ENCODE measurements around the gene VSIG10. TPM values are rescaled to one million over a fixed set of nuclear protein-coding genes. Genes with fewer than 3 reads are reported as not detected.

Gene VSIG10
- total RNA-seq, 2 experiments from 2014 or later, result 9.2 to 9.8 TPM

- Histone ChIP-seq H3K79me2 (ENCODE audit: insufficient read depth, low read depth, low read length) (no peaks in the 10 kb centered on the region), H3K4me1 (ENCODE audit: insufficient read depth, low read length, poor library complexity, severe bottlenecking) (peaks cover 11% of the 10 kb centered on the region), H3K4me2 (ENCODE audit: low read length) (no peak overlapping the region), H3K9me3 (ENCODE audit: low read length) (no peaks in the 10 kb centered on the region), H3K27ac (ENCODE audit: low read depth, low read length, poor library complexity, severe bottlenecking) (no peak overlapping the region), H4K20me1 (ENCODE audit: insufficient read depth, low read length) (no peaks in the 10 kb centered on the region), H2AFZ (ENCODE audit: low read length) (no peak overlapping the region), H3K9me2 (ENCODE audit: insufficient read depth, low read length) (no peaks in the 10 kb centered on the region), H3K4me3 (ENCODE audit: low read depth, low read length, poor library complexity, severe bottlenecking) (no peak overlapping the region), H3K36me3 (ENCODE audit: insufficient read depth, low read length) (peaks cover 12% of the 10 kb centered on the region; the same call in 1 of the 2 replicates)
- intact Hi-C loops (cut with micrococcal nuclease; ENCODE audit: unreplicated experiment), result loop anchor here (5.0 kb wide), 1 partner anchor 179 kb away; no protein-coding TSS in a partner anchor
- ChIA-PET CTCF (ENCODE audit: unreplicated experiment) (no interaction called here), POLR2A (interaction anchor here (0.8 to 1.2 kb wide), 2 partner anchors 12 to 29 kb away, joined by 3 to 4 read pairs; no protein-coding TSS in a partner anchor)
- BruUV-seq (replicated peaks), result no TSS peak
- DNase-seq (ENCODE audit: low spot score), result no peak
- no peak for TF ChIP-seq EZH2phosphoT487 (IDR thresholded peaks at IDR 0.05; ENCODE audit: borderline replicate concordance, low read depth, low read length)
- no peak for TF ChIP-seq CTCF (conservative IDR thresholded peaks at IDR 0.05; ENCODE audit: low read length)
These were observed 47.7 kb downstream of the VSIG10 start for GRCh38 chr12:118055865-118056773.

- H3K27ac ChIP-seq (ENCODE audit: low read depth, low read length, poor library complexity, severe bottlenecking), result no peak overlapping the region
- intact Hi-C loops (cut with micrococcal nuclease; ENCODE audit: unreplicated experiment), result loop anchor here (5.0 kb wide), 1 partner anchor 178 kb away; no protein-coding TSS in a partner anchor
- H3K79me2 ChIP-seq (ENCODE audit: insufficient read depth, low read depth, low read length), result no peaks in the 10 kb centered on the region
- TF ChIP-seq CTCF (conservative IDR thresholded peaks at IDR 0.05; ENCODE audit: low read length) (peak; percentile 90), EZH2phosphoT487 (IDR thresholded peaks at IDR 0.05; ENCODE audit: borderline replicate concordance, low read depth, low read length) (no peak)
- no peaks in the 10 kb centered on the region for H4K20me1 ChIP-seq (ENCODE audit: insufficient read depth, low read length)
- peaks cover 8% of the 10 kb centered on the region for H3K4me1 ChIP-seq (ENCODE audit: insufficient read depth, low read length, poor library complexity, severe bottlenecking)
- H3K9me2 ChIP-seq (ENCODE audit: insufficient read depth, low read length), result no peaks in the 10 kb centered on the region
- H3K36me3 ChIP-seq (ENCODE audit: insufficient read depth, low read length), result peaks cover 21% of the 10 kb centered on the region
- POLR2A ChIA-PET, result interaction anchor here (0.6 to 1.8 kb wide), 3 partner anchors 9 to 39 kb away, joined by 4 to 9 read pairs (median 4); partner anchors contain the start of gene RFC5
- CTCF ChIA-PET (ENCODE audit: unreplicated experiment), result interaction anchor here (0.6 kb wide), 1 partner anchor 172 kb away, joined by 3 read pairs; no protein-coding TSS in a partner anchor
- H3K4me3 ChIP-seq (ENCODE audit: low read depth, low read length, poor library complexity, severe bottlenecking), result no peak overlapping the region
- no peaks in the 10 kb centered on the region for H3K9me3 ChIP-seq (ENCODE audit: low read length)
- peak; percentile 79 for DNase-seq (ENCODE audit: low spot score)
- H2AFZ ChIP-seq (ENCODE audit: low read length), result no peak overlapping the region
- no TSS peak for BruUV-seq (replicated peaks)
- H3K4me2 ChIP-seq (ENCODE audit: low read length), result no peak overlapping the region
These were observed 48.7 kb downstream of the VSIG10 start for GRCh38 chr12:118055144-118055557.
